ENCODE data around the gene DLGAP1. TPM values are rescaled to one million over a fixed set of nuclear protein-coding genes. Genes with fewer than 3 reads are reported as not detected.

DLGAP1 gene
- total and polyA plus RNA-seq, 2 of the 13 experiments (the other 11 are each of a cell fraction or from before 2014, with no cell fraction given), result 0.01 TPM; not detected in 1

DNA sequence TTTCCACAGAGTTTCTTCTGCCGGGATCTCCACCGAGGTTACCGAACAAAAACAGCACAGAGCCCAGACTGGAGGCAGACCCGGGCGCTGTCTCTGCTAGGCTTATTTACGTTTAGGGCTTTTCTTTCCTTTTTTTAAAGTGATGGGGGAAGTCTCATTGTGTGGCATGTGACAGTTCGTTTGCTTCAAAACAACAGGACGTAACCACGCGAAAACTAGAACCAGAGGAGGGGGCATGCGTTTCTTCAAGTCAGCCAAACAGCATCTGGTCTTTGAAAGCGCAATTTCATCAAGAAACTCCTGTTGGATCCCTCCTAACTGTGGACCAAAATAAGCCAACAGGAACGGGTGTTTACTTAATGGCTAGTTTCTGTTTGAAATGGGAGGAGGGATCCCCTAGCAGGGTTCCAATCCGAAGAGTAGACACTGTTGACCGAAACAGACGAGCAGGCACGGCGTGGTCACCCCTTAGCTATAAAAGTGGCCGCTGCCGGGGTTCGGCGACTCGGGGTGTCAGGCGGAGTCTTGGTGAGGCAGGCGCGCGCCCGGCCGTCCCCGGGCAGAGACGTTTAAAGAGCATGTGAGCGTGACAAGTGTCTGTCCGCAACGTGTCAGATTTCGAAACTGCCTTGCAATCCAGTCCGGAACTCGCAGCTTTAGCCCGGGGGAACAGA lies 1006.1 kb downstream of the DLGAP1 start (continued):
- TF ChIP-seq ZNF281 (CRISPR knock-in tag; IDR thresholded peaks at IDR 0.05; ENCODE audit: borderline replicate concordance) (peak; percentile 52; the same call in 1 of the 2 replicates), PRDM10 (CRISPR knock-in tag; IDR thresholded peaks at IDR 0.05; ENCODE audit: low read depth) (peak; percentile 65), MYC (CRISPR knock-in tag; IDR thresholded peaks at IDR 0.05; ENCODE audit: borderline replicate concordance) (peak; percentile 59; the same call in 1 of the 2 replicates), NR2F6 (IDR thresholded peaks at IDR 0.05) (no peak), NR2F6 (CRISPR knock-in tag; IDR thresholded peaks at IDR 0.05) (no peak), PITX1 (CRISPR knock-in tag; IDR thresholded peaks at IDR 0.05) (peak; percentile 47; the same call in 1 of the 2 replicates), ZNF558 (CRISPR knock-in tag; IDR thresholded peaks at IDR 0.05; ENCODE audit: borderline replicate concordance) (0 out of 2 replicates have a peak, but pooled peaks have one; percentile 6), KLF6 (CRISPR knock-in tag; IDR thresholded peaks at IDR 0.05) (peak; percentile 60; the same call in 1 of the 2 replicates), MZF1 (CRISPR knock-in tag; IDR thresholded peaks at IDR 0.05; ENCODE audit: borderline replicate concordance) (0 out of 2 replicates have a peak, but pooled peaks have one; percentile 26), ZBTB1 (CRISPR knock-in tag; IDR thresholded peaks at IDR 0.05; ENCODE audit: borderline replicate concordance) (no peak), MXI1 (IDR thresholded peaks at IDR 0.05; ENCODE audit: borderline replicate concordance, low read depth, low read length) (peak; percentile 69; the same call in 2 of the 3 replicates), ZBTB38 (CRISPR knock-in tag; IDR thresholded peaks at IDR 0.05) (peak; percentile 42; the same call in 1 of the 2 replicates), NCOR1 (IDR thresholded peaks at IDR 0.05; ENCODE audit: borderline replicate concordance, low read length) (peak; percentile 38; the same call in 1 of the 2 replicates), NRL (CRISPR knock-in tag; IDR thresholded peaks at IDR 0.05; ENCODE audit: borderline replicate concordance) (no peak), RBFOX2 (IDR thresholded peaks at IDR 0.05; ENCODE audit: low read depth, low read length) (peak; percentile 86), FOXK1 (CRISPR knock-in tag; IDR thresholded peaks at IDR 0.05; ENCODE audit: borderline replicate concordance, low read depth) (peak; percentile 84; the same call in 1 of the 2 replicates), POLR2G (IDR thresholded peaks at IDR 0.05; ENCODE audit: low read depth, low read length) (peak; percentile 94)
- TF ChIP-seq, protein P1, sequence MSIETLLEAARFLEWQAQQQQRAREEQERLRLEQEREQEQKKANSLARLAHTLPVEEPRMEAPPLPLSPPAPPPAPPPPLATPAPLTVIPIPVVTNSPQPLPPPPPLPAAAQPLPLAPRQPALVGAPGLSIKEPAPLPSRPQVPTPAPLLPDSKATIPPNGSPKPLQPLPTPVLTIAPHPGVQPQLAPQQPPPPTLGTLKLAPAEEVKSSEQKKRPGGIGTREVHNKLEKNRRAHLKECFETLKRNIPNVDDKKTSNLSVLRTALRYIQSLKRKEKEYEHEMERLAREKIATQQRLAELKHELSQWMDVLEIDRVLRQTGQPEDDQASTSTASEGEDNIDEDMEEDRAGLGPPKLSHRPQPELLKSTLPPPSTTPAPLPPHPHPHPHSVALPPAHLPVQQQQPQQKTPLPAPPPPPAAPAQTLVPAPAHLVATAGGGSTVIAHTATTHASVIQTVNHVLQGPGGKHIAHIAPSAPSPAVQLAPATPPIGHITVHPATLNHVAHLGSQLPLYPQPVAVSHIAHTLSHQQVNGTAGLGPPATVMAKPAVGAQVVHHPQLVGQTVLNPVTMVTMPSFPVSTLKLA (IDR thresholded peaks at IDR 0.05), result peak; percentile 8; the same call in 1 of the 2 replicates
- TF ChIP-seq, protein P2, sequence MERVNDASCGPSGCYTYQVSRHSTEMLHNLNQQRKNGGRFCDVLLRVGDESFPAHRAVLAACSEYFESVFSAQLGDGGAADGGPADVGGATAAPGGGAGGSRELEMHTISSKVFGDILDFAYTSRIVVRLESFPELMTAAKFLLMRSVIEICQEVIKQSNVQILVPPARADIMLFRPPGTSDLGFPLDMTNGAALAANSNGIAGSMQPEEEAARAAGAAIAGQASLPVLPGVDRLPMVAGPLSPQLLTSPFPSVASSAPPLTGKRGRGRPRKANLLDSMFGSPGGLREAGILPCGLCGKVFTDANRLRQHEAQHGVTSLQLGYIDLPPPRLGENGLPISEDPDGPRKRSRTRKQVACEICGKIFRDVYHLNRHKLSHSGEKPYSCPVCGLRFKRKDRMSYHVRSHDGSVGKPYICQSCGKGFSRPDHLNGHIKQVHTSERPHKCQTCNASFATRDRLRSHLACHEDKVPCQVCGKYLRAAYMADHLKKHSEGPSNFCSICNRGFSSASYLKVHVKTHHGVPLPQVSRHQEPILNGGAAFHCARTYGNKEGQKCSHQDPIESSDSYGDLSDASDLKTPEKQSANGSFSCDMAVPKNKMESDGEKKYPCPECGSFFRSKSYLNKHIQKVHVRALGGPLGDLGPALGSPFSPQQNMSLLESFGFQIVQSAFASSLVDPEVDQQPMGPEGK (CRISPR knock-in tag; IDR thresholded peaks at IDR 0.05), result peak; percentile 53; the same call in 1 of the 2 replicates

Measured in HepG2 (cell line).